Measurements from ENCODE around the gene KRTAP21-3.

DNA sequence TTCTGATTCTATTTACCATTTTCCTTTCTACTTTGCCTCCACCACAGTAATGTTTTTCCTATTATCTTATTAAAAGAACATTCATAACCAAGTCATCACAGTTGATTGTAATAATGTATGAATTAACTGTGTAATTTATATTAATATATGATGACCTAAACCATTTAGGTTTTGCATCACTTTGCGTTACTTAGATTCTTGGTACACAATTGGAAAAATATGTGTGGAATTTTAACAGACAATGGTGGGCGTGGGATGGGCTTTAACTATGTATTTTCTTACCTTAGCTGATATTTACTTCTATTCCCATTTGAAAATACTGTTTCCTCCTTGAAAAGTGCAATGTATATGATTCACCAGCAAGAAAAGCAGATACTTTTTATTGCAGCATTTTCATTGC, 3.6 kb downstream of the KRTAP21-3 start:
- TF ChIP-seq, protein P1, sequence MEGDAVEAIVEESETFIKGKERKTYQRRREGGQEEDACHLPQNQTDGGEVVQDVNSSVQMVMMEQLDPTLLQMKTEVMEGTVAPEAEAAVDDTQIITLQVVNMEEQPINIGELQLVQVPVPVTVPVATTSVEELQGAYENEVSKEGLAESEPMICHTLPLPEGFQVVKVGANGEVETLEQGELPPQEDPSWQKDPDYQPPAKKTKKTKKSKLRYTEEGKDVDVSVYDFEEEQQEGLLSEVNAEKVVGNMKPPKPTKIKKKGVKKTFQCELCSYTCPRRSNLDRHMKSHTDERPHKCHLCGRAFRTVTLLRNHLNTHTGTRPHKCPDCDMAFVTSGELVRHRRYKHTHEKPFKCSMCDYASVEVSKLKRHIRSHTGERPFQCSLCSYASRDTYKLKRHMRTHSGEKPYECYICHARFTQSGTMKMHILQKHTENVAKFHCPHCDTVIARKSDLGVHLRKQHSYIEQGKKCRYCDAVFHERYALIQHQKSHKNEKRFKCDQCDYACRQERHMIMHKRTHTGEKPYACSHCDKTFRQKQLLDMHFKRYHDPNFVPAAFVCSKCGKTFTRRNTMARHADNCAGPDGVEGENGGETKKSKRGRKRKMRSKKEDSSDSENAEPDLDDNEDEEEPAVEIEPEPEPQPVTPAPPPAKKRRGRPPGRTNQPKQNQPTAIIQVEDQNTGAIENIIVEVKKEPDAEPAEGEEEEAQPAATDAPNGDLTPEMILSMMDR (conservative IDR thresholded peaks at IDR 0.05; ENCODE audit: low read depth in 2 of 2) = no peak
- no peak for TF ChIP-seq POLR2AphosphoS5 (IDR thresholded peaks at IDR 0.05; ENCODE audit: low read depth)
- TF ChIP-seq STAT1 (IDR thresholded peaks at IDR 0.05; ENCODE audit: unreplicated experiment) = no peak
- no peak for TF ChIP-seq EZH2phosphoT487 (IDR thresholded peaks at IDR 0.05; ENCODE audit: unreplicated experiment)
- TF ChIP-seq EZH2 (IDR thresholded peaks at IDR 0.05; ENCODE audit: low read depth, unreplicated experiment) = no peak
- TF ChIP-seq ZNF114 (CRISPR knock-in tag; IDR thresholded peaks at IDR 0.05) = no peak
- TF ChIP-seq, protein P2, sequence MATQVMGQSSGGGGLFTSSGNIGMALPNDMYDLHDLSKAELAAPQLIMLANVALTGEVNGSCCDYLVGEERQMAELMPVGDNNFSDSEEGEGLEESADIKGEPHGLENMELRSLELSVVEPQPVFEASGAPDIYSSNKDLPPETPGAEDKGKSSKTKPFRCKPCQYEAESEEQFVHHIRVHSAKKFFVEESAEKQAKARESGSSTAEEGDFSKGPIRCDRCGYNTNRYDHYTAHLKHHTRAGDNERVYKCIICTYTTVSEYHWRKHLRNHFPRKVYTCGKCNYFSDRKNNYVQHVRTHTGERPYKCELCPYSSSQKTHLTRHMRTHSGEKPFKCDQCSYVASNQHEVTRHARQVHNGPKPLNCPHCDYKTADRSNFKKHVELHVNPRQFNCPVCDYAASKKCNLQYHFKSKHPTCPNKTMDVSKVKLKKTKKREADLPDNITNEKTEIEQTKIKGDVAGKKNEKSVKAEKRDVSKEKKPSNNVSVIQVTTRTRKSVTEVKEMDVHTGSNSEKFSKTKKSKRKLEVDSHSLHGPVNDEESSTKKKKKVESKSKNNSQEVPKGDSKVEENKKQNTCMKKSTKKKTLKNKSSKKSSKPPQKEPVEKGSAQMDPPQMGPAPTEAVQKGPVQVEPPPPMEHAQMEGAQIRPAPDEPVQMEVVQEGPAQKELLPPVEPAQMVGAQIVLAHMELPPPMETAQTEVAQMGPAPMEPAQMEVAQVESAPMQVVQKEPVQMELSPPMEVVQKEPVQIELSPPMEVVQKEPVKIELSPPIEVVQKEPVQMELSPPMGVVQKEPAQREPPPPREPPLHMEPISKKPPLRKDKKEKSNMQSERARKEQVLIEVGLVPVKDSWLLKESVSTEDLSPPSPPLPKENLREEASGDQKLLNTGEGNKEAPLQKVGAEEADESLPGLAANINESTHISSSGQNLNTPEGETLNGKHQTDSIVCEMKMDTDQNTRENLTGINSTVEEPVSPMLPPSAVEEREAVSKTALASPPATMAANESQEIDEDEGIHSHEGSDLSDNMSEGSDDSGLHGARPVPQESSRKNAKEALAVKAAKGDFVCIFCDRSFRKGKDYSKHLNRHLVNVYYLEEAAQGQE (IDR thresholded peaks at IDR 0.05; ENCODE audit: unreplicated experiment) = no peak
- TF ChIP-seq CREB1 (CRISPR knock-in tag; IDR thresholded peaks at IDR 0.05; ENCODE audit: low read depth) = no peak
- no peak for TF ChIP-seq JUNB (IDR thresholded peaks at IDR 0.05; ENCODE audit: unreplicated experiment)
- no peak for TF ChIP-seq ZNF331 (CRISPR knock-in tag; IDR thresholded peaks at IDR 0.05; ENCODE audit: low read depth)
- TF ChIP-seq, protein P3, sequence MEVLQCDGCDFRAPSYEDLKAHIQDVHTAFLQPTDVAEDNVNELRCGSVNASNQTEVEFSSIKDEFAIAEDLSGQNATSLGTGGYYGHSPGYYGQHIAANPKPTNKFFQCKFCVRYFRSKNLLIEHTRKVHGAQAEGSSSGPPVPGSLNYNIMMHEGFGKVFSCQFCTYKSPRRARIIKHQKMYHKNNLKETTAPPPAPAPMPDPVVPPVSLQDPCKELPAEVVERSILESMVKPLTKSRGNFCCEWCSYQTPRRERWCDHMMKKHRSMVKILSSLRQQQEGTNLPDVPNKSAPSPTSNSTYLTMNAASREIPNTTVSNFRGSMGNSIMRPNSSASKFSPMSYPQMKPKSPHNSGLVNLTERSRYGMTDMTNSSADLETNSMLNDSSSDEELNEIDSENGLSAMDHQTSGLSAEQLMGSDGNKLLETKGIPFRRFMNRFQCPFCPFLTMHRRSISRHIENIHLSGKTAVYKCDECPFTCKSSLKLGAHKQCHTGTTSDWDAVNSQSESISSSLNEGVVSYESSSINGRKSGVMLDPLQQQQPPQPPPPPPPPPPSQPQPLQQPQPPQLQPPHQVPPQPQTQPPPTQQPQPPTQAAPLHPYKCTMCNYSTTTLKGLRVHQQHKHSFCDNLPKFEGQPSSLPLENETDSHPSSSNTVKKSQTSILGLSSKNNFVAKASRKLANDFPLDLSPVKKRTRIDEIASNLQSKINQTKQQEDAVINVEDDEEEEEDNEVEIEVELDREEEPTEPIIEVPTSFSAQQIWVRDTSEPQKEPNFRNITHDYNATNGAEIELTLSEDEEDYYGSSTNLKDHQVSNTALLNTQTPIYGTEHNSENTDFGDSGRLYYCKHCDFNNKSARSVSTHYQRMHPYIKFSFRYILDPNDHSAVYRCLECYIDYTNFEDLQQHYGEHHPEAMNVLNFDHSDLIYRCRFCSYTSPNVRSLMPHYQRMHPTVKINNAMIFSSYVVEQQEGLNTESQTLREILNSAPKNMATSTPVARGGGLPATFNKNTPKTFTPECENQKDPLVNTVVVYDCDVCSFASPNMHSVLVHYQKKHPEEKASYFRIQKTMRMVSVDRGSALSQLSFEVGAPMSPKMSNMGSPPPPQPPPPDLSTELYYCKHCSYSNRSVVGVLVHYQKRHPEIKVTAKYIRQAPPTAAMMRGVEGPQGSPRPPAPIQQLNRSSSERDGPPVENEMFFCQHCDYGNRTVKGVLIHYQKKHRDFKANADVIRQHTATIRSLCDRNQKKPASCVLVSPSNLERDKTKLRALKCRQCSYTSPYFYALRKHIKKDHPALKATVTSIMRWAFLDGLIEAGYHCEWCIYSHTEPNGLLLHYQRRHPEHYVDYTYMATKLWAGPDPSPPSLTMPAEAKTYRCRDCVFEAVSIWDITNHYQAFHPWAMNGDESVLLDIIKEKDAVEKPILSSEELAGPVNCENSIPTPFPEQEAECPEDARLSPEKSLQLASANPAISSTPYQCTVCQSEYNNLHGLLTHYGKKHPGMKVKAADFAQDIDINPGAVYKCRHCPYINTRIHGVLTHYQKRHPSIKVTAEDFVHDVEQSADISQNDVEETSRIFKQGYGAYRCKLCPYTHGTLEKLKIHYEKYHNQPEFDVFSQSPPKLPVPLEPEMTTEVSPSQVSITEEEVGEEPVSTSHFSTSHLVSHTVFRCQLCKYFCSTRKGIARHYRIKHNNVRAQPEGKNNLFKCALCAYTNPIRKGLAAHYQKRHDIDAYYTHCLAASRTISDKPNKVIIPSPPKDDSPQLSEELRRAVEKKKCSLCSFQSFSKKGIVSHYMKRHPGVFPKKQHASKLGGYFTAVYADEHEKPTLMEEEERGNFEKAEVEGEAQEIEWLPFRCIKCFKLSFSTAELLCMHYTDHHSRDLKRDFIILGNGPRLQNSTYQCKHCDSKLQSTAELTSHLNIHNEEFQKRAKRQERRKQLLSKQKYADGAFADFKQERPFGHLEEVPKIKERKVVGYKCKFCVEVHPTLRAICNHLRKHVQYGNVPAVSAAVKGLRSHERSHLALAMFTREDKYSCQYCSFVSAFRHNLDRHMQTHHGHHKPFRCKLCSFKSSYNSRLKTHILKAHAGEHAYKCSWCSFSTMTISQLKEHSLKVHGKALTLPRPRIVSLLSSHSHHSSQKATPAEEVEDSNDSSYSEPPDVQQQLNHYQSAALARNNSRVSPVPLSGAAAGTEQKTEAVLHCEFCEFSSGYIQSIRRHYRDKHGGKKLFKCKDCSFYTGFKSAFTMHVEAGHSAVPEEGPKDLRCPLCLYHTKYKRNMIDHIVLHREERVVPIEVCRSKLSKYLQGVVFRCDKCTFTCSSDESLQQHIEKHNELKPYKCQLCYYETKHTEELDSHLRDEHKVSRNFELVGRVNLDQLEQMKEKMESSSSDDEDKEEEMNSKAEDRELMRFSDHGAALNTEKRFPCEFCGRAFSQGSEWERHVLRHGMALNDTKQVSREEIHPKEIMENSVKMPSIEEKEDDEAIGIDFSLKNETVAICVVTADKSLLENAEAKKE (CRISPR knock-in tag; IDR thresholded peaks at IDR 0.05) = no peak
- TF ChIP-seq, protein P4, sequence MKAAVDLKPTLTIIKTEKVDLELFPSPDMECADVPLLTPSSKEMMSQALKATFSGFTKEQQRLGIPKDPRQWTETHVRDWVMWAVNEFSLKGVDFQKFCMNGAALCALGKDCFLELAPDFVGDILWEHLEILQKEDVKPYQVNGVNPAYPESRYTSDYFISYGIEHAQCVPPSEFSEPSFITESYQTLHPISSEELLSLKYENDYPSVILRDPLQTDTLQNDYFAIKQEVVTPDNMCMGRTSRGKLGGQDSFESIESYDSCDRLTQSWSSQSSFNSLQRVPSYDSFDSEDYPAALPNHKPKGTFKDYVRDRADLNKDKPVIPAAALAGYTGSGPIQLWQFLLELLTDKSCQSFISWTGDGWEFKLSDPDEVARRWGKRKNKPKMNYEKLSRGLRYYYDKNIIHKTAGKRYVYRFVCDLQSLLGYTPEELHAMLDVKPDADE (IDR thresholded peaks at IDR 0.05) = no peak
